Measurements from ENCODE around the gene INPP5A. TPM values are rescaled to one million over a fixed set of nuclear protein-coding genes. Genes with fewer than 3 reads are reported as not detected.
A peak's percentile ranks its signal among the peaks of the same experiment; 100 is the strongest.

INPP5A gene
- total and polyA plus RNA-seq, 10 of the 15 experiments (the other 5 are each of a cell fraction or from before 2014, with no cell fraction given): 0.52 to 15.0 (median 6.3) TPM

- H3K9me3 ChIP-seq (replicated peaks; ENCODE audit: control insufficient read depth, insufficient read depth, low read length): peaks cover 8% of the 10 kb centered on the region; the same call in 1 of the 3 replicates
- no peak overlapping the region for H3K27ac ChIP-seq (ENCODE audit: control insufficient read depth, insufficient read depth)
- no peak overlapping the region for H3K4me3 ChIP-seq
- no peak overlapping the region for H3K4me2 ChIP-seq (ENCODE audit: control insufficient read depth, insufficient read depth)
- H3K79me2 ChIP-seq (ENCODE audit: control insufficient read depth, insufficient read depth, low read length): no peaks in the 10 kb centered on the region
- H3K27me3 ChIP-seq (replicated peaks in 1 of 2; ENCODE audit: control insufficient read depth in 2 of 2, insufficient read depth in 2 of 2, low read length in 1 of 2): no peaks in the 10 kb centered on the region
- ATAC-seq: no peak
- intact Hi-C loops (cut with micrococcal nuclease; ENCODE audit: unreplicated experiment) (no loop called here), in situ Hi-C loops (cut with MboI) (no loop called here)
- TF ChIP-seq SKIL (IDR thresholded peaks at IDR 0.05; ENCODE audit: low read depth, poor library complexity, severe bottlenecking) (no peak), TCF12 (IDR thresholded peaks at IDR 0.05; ENCODE audit: low read depth, low read length) (no peak), RUNX3 (IDR thresholded peaks at IDR 0.05; ENCODE audit: low read length) (no peak), EED (IDR thresholded peaks at IDR 0.05; ENCODE audit: low read depth) (no peak), CBX3 (IDR thresholded peaks at IDR 0.05; ENCODE audit: borderline replicate concordance, low read depth) (no peak), MTA3 (IDR thresholded peaks at IDR 0.05; ENCODE audit: borderline replicate concordance, low read length) (no peak), RCOR1 (conservative IDR thresholded peaks at IDR 0.05; ENCODE audit: low read depth, low read length) (no peak), ZNF24 (IDR thresholded peaks at IDR 0.05) (no peak), BRCA1 (IDR thresholded peaks at IDR 0.05; ENCODE audit: low read depth, low read length) (no peak), CUX1 (IDR thresholded peaks at IDR 0.05; ENCODE audit: insufficient replicate concordance, low read depth, low read length) (no peak), ZNF622 (IDR thresholded peaks at IDR 0.05) (no peak), SMARCA5 (IDR thresholded peaks at IDR 0.05) (no peak), ATF3 (IDR thresholded peaks at IDR 0.05; ENCODE audit: borderline replicate concordance, extremely low read depth, low read depth, low read length) (no peak)
- ChIA-PET SMC1A (ENCODE audit: uncharacterized antibody, unreplicated experiment) (no interaction called here), CTCF (no interaction called here), POLR2A (no interaction called here), RAD21 (ENCODE audit: unreplicated experiment) (no interaction called here)
- DNase-seq (ENCODE audit: low read depth, low spot score): no peak
- 96% methylated on average over 1 of the region's 1 CpG for WGBS (ENCODE audit: insufficient coverage, insufficient replicate concordance, low lambda C conversion rate, missing lambda C conversion rate)
- no peak overlapping the region for H3K9ac ChIP-seq (ENCODE audit: control insufficient read depth, insufficient read depth, low read length)
- H3K36me3 ChIP-seq (ENCODE audit: control insufficient read depth in 2 of 2, insufficient read depth in 2 of 2, low read length in 1 of 2): peaks cover 0 to 3% of the 10 kb centered on the region in 2 experiments; a peak in 2 of 4 replicates
- H3K4me1 ChIP-seq (ENCODE audit: control insufficient read depth, insufficient read depth, low read length): no peaks in the 10 kb centered on the region
- no peaks in the 10 kb centered on the region for H4K20me1 ChIP-seq (ENCODE audit: control insufficient read depth, insufficient read depth)
- H2AFZ ChIP-seq (ENCODE audit: control insufficient read depth, low read depth, low read length): no peak overlapping the region
- FAIRE-seq: no peak
- BruUV-seq (replicated peaks): TSS peak; percentile 39
Observed at GRCh38 chr10:132705943-132706342, 168.4 kb downstream of the INPP5A start.

Measured in GM12878 (cell line).